Measurements from ENCODE around the gene GBF1.

Gene GBF1

GRCh38 chr10:102396317-102396650 is 151.0 kb downstream of the GBF1 start:
- no peak for DNase-seq (ENCODE audit: low read depth)

GRCh38 chr10:102396730-102397151 is 151.4 kb downstream of the GBF1 start:
- DNase-seq (ENCODE audit: low read depth): no peak

- DNase-seq (ENCODE audit: low read depth): no peak
These were observed 152.2 kb downstream of the GBF1 start for GRCh38 chr10:102397222-102398171.

GRCh38 chr10:102398172-102399020 is 153.1 kb downstream of the GBF1 start:
- no peak for DNase-seq (ENCODE audit: low read depth)

- peak; percentile 82 for DNase-seq (ENCODE audit: low read depth)
These were observed 154.1 kb downstream of the GBF1 start for GRCh38 chr10:102399217-102400021.

GRCh38 chr10:102400076-102400475 is 154.7 kb downstream of the GBF1 start:
- DNase-seq (ENCODE audit: low read depth): no peak

- no peak for DNase-seq (ENCODE audit: low read depth)
These were observed 155.4 kb downstream of the GBF1 start for GRCh38 chr10:102400598-102401341.

GRCh38 chr10:102401342-102401654 is 156.0 kb downstream of the GBF1 start:
- DNase-seq (ENCODE audit: low read depth): no peak

GRCh38 chr10:102401735-102402511 is 156.6 kb downstream of the GBF1 start:
- no peak for DNase-seq (ENCODE audit: low read depth)

- DNase-seq (ENCODE audit: low read depth): no peak
These were observed 157.2 kb downstream of the GBF1 start for GRCh38 chr10:102402512-102402896.

GRCh38 chr10:102403115-102403514 is 157.8 kb downstream of the GBF1 start:
- no peak for DNase-seq (ENCODE audit: low read depth)

- DNase-seq (ENCODE audit: low read depth): no peak
These were observed 159.2 kb downstream of the GBF1 start for GRCh38 chr10:102404361-102405107.

- no peak for DNase-seq (ENCODE audit: low read depth)
These were observed 159.8 kb downstream of the GBF1 start for GRCh38 chr10:102405108-102405571.

- no peak for DNase-seq (ENCODE audit: low read depth)
These were observed 160.3 kb downstream of the GBF1 start for GRCh38 chr10:102405632-102406031.

- no peak for DNase-seq (ENCODE audit: low read depth)
These were observed 161.5 kb downstream of the GBF1 start for GRCh38 chr10:102406815-102407214.

- DNase-seq (ENCODE audit: low read depth): no peak
These were observed 162.2 kb downstream of the GBF1 start for GRCh38 chr10:102407425-102408130.

- DNase-seq (ENCODE audit: low read depth): no peak
These were observed 162.9 kb downstream of the GBF1 start for GRCh38 chr10:102408131-102408727.

GRCh38 chr10:102408728-102409603 is 163.6 kb downstream of the GBF1 start:
- DNase-seq (ENCODE audit: low read depth): peak; percentile 66
